ENCODE results near the gene NELFB.

DNA sequence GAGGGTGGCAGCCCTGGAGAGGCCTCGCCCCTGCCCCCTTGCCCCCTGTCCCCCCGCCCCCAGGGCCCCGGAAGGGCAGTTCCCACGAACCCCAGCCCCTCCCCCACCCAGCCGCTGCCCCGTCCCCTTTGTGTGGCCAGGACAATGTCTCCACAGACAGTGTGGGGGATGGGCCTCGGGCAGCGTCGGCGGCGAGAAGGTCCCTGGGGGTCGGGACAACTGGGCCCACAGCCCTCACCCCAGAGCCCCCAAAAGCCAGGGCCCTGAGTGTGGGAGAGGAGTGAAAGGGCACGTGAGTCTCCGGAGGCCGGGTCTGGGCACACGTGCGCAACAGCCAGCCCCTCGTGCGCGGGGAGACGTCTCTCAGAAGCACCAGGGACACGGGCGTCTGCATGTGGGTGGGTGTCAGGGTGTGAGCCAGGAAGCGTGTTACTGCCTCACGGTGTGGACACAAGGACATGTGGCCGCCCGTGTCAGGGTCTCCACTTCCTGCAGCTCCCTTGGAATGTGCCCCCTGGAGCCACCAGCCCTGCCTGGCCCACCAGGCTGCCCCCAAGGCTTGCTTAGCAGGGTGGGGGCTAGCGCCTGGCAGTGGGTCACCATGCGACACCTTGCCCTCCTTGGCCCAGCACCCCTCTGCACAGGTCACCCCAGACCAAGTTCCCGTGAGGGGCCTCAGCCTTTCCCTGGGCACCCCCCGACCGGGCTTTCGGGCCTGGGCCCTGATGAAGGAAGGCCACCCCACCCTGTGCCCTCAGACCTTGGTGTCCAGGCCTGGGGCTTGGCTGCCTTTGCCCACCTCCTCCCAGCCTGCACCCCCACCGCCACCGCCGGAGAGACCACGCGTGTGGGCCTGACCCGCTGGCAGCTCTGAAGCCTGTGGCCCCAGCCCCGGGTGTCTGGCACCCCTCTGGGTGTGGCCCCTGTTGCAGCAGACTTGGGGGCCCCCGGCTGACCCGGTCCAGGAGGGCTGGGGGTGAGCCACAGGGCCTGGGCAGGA, 59.7 kb downstream of the NELFB start:
- TF ChIP-seq, protein P1, sequence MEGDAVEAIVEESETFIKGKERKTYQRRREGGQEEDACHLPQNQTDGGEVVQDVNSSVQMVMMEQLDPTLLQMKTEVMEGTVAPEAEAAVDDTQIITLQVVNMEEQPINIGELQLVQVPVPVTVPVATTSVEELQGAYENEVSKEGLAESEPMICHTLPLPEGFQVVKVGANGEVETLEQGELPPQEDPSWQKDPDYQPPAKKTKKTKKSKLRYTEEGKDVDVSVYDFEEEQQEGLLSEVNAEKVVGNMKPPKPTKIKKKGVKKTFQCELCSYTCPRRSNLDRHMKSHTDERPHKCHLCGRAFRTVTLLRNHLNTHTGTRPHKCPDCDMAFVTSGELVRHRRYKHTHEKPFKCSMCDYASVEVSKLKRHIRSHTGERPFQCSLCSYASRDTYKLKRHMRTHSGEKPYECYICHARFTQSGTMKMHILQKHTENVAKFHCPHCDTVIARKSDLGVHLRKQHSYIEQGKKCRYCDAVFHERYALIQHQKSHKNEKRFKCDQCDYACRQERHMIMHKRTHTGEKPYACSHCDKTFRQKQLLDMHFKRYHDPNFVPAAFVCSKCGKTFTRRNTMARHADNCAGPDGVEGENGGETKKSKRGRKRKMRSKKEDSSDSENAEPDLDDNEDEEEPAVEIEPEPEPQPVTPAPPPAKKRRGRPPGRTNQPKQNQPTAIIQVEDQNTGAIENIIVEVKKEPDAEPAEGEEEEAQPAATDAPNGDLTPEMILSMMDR (IDR thresholded peaks at IDR 0.05) = no peak
- TF ChIP-seq POLR2A (IDR thresholded peaks at IDR 0.05) (no peak), POLR2AphosphoS5 (IDR thresholded peaks at IDR 0.05) (no peak)
